Neuronal stem cell (in vitro differentiated cells): ENCODE measurements around the gene KCNJ1.

Experiments used
- DNase-seq: peaks from one replicate; pipeline ENCODE4 v3.0.0-alpha.2; 2013; ENCODE audit warnings: low spot score
- H2AFZ ChIP-seq: one replicate; pipeline ENCODE4 v1.6.1; 2013; ENCODE audit warnings: mild to moderate bottlenecking, low read length, inconsistent platforms
- H2AK5ac ChIP-seq: 2 replicates; pipeline ENCODE4 v1.6.1; 2013; ENCODE audit warnings: low read depth, mild to moderate bottlenecking, inconsistent platforms, low read length, moderate library complexity, mixed read lengths
- H2BK120ac ChIP-seq: 2 replicates; pipeline ENCODE4 v1.6.1; 2013; ENCODE audit warnings: low read depth, mild to moderate bottlenecking, inconsistent platforms, low read length, moderate library complexity, mixed read lengths
- H2BK12ac ChIP-seq: one replicate; pipeline ENCODE4 v1.6.1; 2013; ENCODE audit warnings: low read length, inconsistent platforms
- H2BK15ac ChIP-seq: 2 replicates; pipeline ENCODE4 v1.6.1; 2013; ENCODE audit warnings: mild to moderate bottlenecking, low read length, inconsistent platforms, mixed read lengths
- H2BK5ac ChIP-seq: one replicate; pipeline ENCODE4 v1.6.1; 2013; ENCODE audit warnings: inconsistent platforms, mild to moderate bottlenecking, low read length, moderate library complexity
- H3K14ac ChIP-seq: one replicate; pipeline ENCODE4 v1.6.1; 2013; ENCODE audit warnings: low read length, inconsistent platforms
- H3K18ac ChIP-seq: 2 replicates; pipeline ENCODE4 v1.6.1; 2013; ENCODE audit warnings: low read length, inconsistent platforms
- H3K23ac ChIP-seq: 2 replicates; pipeline ENCODE4 v1.6.1; 2013; ENCODE audit warnings: low read depth, mild to moderate bottlenecking, mixed read lengths, low read length, inconsistent platforms; ENCODE audit not compliant: poor library complexity
- H3K27ac ChIP-seq: replicated peaks from 3 replicates; pipeline ENCODE4 v1.5.1; 2013; ENCODE audit warnings: low read length, inconsistent platforms
- H3K27me3 ChIP-seq, 3 experiments: 2 replicates each; pipeline ENCODE4 v1.6.1; 2013; ENCODE audit warnings: low read length in 3 of 3, mild to moderate bottlenecking in 2 of 3, inconsistent platforms in 1 of 3, low read depth in 1 of 3, mixed read lengths in 1 of 3, moderate library complexity in 1 of 3; ENCODE audit not compliant: control insufficient read depth in 3 of 3, insufficient read depth in 3 of 3
- H3K36me3 ChIP-seq, 2 donors: replicated peaks in 1 of 2; 2 replicates each; pipeline ENCODE4 v1.6.1; 2013; ENCODE audit warnings: low read length in 2 of 2; ENCODE audit not compliant: control insufficient read depth in 2 of 2, insufficient read depth in 2 of 2
- H3K4ac ChIP-seq: 2 replicates; pipeline ENCODE4 v1.6.1; 2013; ENCODE audit warnings: inconsistent platforms, mild to moderate bottlenecking, low read length, moderate library complexity
- H3K4me1 ChIP-seq, 2 donors: 1 replicate in 1 of 2; 2 replicates in 1 of 2; pipeline ENCODE4 v1.6.1; 2013; ENCODE audit warnings: low read length in 2 of 2, low read depth in 1 of 2; ENCODE audit not compliant: control insufficient read depth in 2 of 2, insufficient read depth in 1 of 2
- H3K4me2 ChIP-seq: one replicate; pipeline ENCODE4 v1.6.1; 2013; ENCODE audit warnings: mild to moderate bottlenecking, low read length, inconsistent platforms; ENCODE audit not compliant: insufficient read depth, poor library complexity, severe bottlenecking
- H3K4me3 ChIP-seq, 2 donors: 2 replicates each; pipeline ENCODE4 v1.5.1; 2013; ENCODE audit warnings: low read length in 2 of 2, mild to moderate bottlenecking in 2 of 2, inconsistent platforms in 1 of 2, moderate library complexity in 1 of 2
- H3K79me1 ChIP-seq: one replicate; pipeline ENCODE4 v1.6.1; 2013; ENCODE audit warnings: low read depth, mild to moderate bottlenecking, inconsistent platforms, low read length, moderate library complexity
- H3K9ac ChIP-seq: one replicate; pipeline ENCODE4 v1.6.1; 2013; ENCODE audit warnings: mild to moderate bottlenecking, low read depth, low read length, inconsistent platforms; ENCODE audit not compliant: poor library complexity
- H3K9me3 ChIP-seq, 2 donors: replicated peaks in 1 of 2; 2 replicates each; pipeline versions ENCODE3 to v1.6.1; 2013; ENCODE audit warnings: low read length in 2 of 2, mild to moderate bottlenecking in 2 of 2, inconsistent platforms in 1 of 2, low read depth in 1 of 2, mixed read lengths in 1 of 2, moderate library complexity in 1 of 2; ENCODE audit not compliant: control insufficient read depth in 2 of 2, insufficient read depth in 1 of 2
- H4K8ac ChIP-seq: one replicate; pipeline ENCODE4 v1.6.1; 2013; ENCODE audit warnings: low read depth, mild to moderate bottlenecking, inconsistent platforms, low read length, moderate library complexity
- H4K91ac ChIP-seq: one replicate; pipeline ENCODE4 v1.6.1; 2013; ENCODE audit warnings: low read length, low read depth, mild to moderate bottlenecking, inconsistent platforms; ENCODE audit not compliant: poor library complexity
- WGBS, 2 donors: extraction: QIAGEN DNeasy Blood & Tissue Kit; methylation state at CpG; one replicate each; pipeline ENCODE4 v1.1.7; 2013; ENCODE audit warnings: missing lambda C conversion rate in 2 of 2, mixed read lengths in 1 of 2; ENCODE audit not compliant: insufficient read length in 2 of 2, insufficient replicate concordance in 1 of 2; ENCODE audit errors: extremely low coverage in 2 of 2; 5-methylcytosine and 5-hydroxymethylcytosine counted together

The KCNJ1 gene

DNA sequence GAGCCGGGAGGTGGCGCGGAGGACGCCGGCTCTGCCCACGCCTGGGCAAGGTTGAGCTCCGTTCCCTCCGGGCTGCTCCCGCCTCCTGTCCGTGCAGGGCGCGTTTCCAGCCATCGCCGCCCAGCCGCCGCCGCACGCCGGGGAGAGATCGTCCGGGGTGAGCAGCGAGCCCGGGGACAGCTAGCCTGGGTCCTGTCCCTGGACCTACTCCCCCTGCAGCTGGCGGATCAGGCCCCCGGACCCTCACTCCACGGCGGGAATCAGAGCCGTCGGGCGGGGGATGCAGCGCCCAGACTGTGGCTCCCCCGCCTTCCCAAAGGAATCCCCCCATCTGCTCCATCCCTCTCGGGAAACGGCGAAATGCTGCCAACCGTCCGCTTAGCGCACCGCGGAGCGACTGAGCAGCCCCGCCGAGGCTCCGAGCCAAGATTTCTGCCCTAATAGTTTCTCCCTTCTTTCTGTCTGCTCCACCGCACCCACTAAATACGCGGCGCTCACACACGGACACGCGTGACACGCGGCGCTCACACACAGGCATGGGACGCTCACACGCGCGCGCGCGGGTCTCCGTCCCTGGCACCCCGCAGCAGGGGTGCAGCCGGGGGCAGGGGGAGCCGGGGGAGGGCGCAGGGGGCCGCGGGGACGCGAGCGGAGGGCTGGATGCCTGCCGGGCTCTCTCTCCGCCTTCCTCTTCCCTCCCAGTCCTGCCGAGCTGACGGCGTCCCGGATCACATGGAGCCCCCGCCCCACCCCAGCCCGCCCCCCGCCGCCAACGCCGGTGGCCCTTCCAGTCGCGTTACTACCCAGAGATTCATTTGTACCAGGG lies 23.7 kb upstream of the KCNJ1 start, which contains the start of gene KCNJ5:
KCNJ5 (plus strand) TSS at position 814 of the 826 bp plus-strand sequence. CDS start 19,918 bp downstream, outside the sequence.
- Histone ChIP-seq H3K18ac (peak within 1 kb of the TSS; percentile 91), H3K9ac (peak within 1 kb of the TSS; percentile 15), H2BK12ac (peak within 1 kb of the TSS; percentile 52), H4K8ac (peak within 1 kb of the TSS; percentile 66), H3K36me3 (no peaks in the 10 kb centered on the region), H3K27ac (peak within 1 kb of the TSS; percentile 85), H3K14ac (peak within 1 kb of the TSS; percentile 27), H2BK5ac (peak within 1 kb of the TSS; percentile 2), H2AFZ (peak within 1 kb of the TSS; percentile 92), H3K4me3 (peak within 1 kb of the TSS; percentile 50 to 78), H3K23ac (peak within 1 kb of the TSS; percentile 50), H3K4ac (no peak within 1 kb of the TSS), H3K4me1 (peaks cover 18 to 29% of the 10 kb centered on the region in 2 donors), H4K91ac (no peak within 1 kb of the TSS), H2BK120ac (no peak within 1 kb of the TSS), H2BK15ac (peak within 1 kb of the TSS; percentile 5), H3K79me1 (no peaks in the 10 kb centered on the region), H2AK5ac (peak within 1 kb of the TSS; percentile 9), H3K9me3 (no peaks in the 10 kb centered on the region), H3K27me3 (peaks cover 2 to 35% (median 28%) of the 10 kb centered on the region in 3 experiments), H3K4me2 (peak within 1 kb of the TSS; percentile 90)
- no peak for DNase-seq
- WGBS, 2 donors = no CpG with 5 or more reads among the region's 85 CpGs

DNA sequence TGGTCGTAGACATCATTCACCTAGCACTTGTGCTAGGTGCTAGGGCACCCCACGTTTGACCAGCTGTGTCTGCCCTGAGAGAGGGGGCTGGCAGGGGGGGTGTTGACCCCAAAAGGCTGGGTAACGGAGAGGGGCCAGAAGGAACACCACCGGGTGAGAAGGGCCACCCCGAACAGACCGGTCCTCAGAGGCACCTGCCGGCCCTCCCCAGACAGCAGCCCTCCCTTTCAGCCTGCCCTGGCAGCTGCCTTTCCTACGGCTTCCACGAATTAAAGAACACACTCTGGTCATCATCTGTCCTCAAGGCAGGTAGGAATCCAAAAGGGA lies 23.1 kb upstream of the KCNJ1 start:
- Histone ChIP-seq H3K4ac (no peak overlapping the region), H3K27me3 (peaks cover 2 to 35% (median 28%) of the 10 kb centered on the region in 3 experiments), H3K27ac (no peak overlapping the region), H4K8ac (no peak overlapping the region), H2AK5ac (peak overlapping the region; percentile 9), H3K14ac (no peak overlapping the region), H3K4me2 (peak overlapping the region; percentile 90), H2BK15ac (peak overlapping the region; percentile 5), H2AFZ (peak overlapping the region; percentile 92), H3K9me3 (no peaks in the 10 kb centered on the region), H3K23ac (peak overlapping the region; percentile 1), H3K4me1 (peaks cover 18 to 29% of the 10 kb centered on the region in 2 donors), H3K4me3 (peak overlapping the region; percentile 50 to 78), H2BK5ac (no peak overlapping the region), H3K18ac (peak overlapping the region; percentile 91), H3K9ac (no peak overlapping the region), H4K91ac (no peak overlapping the region), H3K36me3 (no peaks in the 10 kb centered on the region), H2BK12ac (peak overlapping the region; percentile 52), H2BK120ac (no peak overlapping the region), H3K79me1 (no peaks in the 10 kb centered on the region)
- DNase-seq = no peak
- no CpG with 5 or more reads among the region's 9 CpGs for WGBS, 2 donors

DNA sequence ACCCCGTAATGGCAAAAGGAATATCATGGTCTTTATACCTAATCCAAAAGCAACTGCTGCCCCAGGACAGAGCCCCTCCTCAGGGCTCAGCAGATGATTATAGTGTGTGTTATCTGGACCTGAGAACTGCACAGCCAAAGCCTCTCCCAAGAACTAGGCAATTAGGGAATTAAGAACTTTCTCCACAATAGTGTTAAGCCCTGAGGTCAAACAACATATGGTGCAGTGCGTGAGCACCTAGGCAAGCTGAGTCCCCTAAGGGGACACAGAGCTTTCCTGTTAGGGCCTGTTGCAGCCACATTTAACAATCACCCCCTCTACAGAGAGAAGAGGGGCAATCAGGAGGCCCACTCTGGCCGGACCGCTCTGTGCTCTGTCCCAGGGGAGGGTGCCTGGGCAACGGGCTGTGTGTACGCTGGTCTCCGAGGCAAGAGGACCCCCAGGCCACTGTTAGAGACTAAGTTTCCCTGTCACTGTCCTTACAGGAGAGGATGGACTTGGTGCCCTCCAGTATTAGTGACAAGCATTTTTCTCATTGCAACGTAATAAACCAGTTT lies 22.6 kb upstream of the KCNJ1 start:
- Histone ChIP-seq H2AK5ac (peak overlapping the region; percentile 9), H3K36me3 (no peaks in the 10 kb centered on the region), H3K4me1 (peaks cover 17 to 29% of the 10 kb centered on the region in 2 donors), H3K4me3 (no peak overlapping the region), H2BK5ac (no peak overlapping the region), H3K9ac (no peak overlapping the region), H3K27me3 (peaks cover 2 to 35% (median 28%) of the 10 kb centered on the region in 3 experiments), H3K4me2 (peak overlapping the region; percentile 90), H4K8ac (no peak overlapping the region), H3K9me3 (no peaks in the 10 kb centered on the region), H4K91ac (no peak overlapping the region), H3K18ac (peak overlapping the region; percentile 61), H3K4ac (no peak overlapping the region), H2AFZ (peak overlapping the region; percentile 92), H3K23ac (no peak overlapping the region), H2BK120ac (no peak overlapping the region), H3K14ac (no peak overlapping the region), H3K27ac (no peak overlapping the region), H3K79me1 (no peaks in the 10 kb centered on the region), H2BK12ac (no peak overlapping the region), H2BK15ac (no peak overlapping the region)
- DNase-seq = no peak
- WGBS, 2 donors = no CpG with 5 or more reads among the region's 8 CpGs
